ENCODE measurements around the gene FOXA1.
"Not testable (repeated sequence)": the region's sequence is repeated elsewhere in the genome, so short reads cannot be mapped to it uniquely, and the experiment has no call there.

DNA sequence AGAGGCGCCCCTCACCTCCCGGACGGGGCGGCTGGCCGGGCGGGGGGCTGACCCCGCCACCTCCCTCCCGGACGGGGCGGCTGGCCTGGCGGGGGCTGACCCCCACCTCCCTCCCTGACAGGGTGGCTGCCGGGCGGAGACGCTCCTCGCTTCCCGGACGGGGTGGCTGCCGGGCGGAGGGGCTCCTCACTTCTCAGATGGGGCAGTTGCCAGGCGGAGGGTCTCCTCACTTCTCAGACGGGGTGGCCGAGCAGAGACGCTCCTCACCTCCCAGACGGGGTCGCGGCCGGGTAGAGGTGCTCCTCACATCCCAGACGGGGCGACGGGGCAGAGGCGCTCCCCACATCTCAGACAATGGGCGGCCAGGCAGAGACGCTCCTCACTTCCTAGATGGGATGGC is 39.5 kb downstream of the FOXA1 start:
- TF ChIP-seq, protein P1, sequence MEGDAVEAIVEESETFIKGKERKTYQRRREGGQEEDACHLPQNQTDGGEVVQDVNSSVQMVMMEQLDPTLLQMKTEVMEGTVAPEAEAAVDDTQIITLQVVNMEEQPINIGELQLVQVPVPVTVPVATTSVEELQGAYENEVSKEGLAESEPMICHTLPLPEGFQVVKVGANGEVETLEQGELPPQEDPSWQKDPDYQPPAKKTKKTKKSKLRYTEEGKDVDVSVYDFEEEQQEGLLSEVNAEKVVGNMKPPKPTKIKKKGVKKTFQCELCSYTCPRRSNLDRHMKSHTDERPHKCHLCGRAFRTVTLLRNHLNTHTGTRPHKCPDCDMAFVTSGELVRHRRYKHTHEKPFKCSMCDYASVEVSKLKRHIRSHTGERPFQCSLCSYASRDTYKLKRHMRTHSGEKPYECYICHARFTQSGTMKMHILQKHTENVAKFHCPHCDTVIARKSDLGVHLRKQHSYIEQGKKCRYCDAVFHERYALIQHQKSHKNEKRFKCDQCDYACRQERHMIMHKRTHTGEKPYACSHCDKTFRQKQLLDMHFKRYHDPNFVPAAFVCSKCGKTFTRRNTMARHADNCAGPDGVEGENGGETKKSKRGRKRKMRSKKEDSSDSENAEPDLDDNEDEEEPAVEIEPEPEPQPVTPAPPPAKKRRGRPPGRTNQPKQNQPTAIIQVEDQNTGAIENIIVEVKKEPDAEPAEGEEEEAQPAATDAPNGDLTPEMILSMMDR (IDR thresholded peaks at IDR 0.05), result not testable (repeated sequence)
- TF ChIP-seq POLR2A (IDR thresholded peaks at IDR 0.05), result not testable (repeated sequence)

All from uterus (tissue), 2 donors.